DND-41 (cell line): ENCODE results near the gene CLSTN2.

Source experiments
- ATAC-seq: fragments of 200-7000 bp; cut with Tn5 transposase; 3 replicates; pipeline ENCODE4 v1.9.1; 2021; ENCODE audit warnings: low read depth; ENCODE audit not compliant: insufficient read depth
- DNase-seq: peaks from one replicate; pipeline ENCODE4 v3.0.0-alpha.2; 2020
- H2AFZ ChIP-seq: 2 replicates; pipeline ENCODE4 v1.6.0; 2012; ENCODE audit warnings: low read depth, low read length
- H3K27ac ChIP-seq: 2 replicates; pipeline ENCODE4 v1.5.1; 2012; ENCODE audit warnings: low read length, inconsistent platforms
- H3K27me3 ChIP-seq: fragments of 200-600 bp; sonication (generic); 2 replicates; pipeline ENCODE4 v1.6.0; 2012; ENCODE audit warnings: low read length, mild to moderate bottlenecking, inconsistent platforms; ENCODE audit not compliant: insufficient read depth, poor library complexity
- H3K36me3 ChIP-seq: 2 replicates; pipeline ENCODE4 v1.5.1; 2012; ENCODE audit warnings: low read length, inconsistent platforms; ENCODE audit not compliant: insufficient read depth
- H3K4me1 ChIP-seq: 2 replicates; pipeline ENCODE4 v1.5.1; 2012; ENCODE audit warnings: mild to moderate bottlenecking, low read length; ENCODE audit not compliant: insufficient read depth
- H3K4me2 ChIP-seq: 2 replicates; pipeline ENCODE4 v1.6.0; 2012; ENCODE audit warnings: mild to moderate bottlenecking, moderate library complexity, low read length, inconsistent platforms; ENCODE audit not compliant: insufficient read depth
- H3K4me3 ChIP-seq, 2 experiments: fragments of 200-600 bp in 1 of 2; shearing (Covaris generic) in 1 of 2; 2 replicates each; pipeline ENCODE4 v1.5.1; 2012 to 2016; ENCODE audit warnings: inconsistent platforms in 2 of 2, low read length in 2 of 2, mild to moderate bottlenecking in 2 of 2, low read depth in 1 of 2, moderate library complexity in 1 of 2
- H3K79me2 ChIP-seq: 2 replicates; pipeline ENCODE4 v1.6.0; 2012; ENCODE audit warnings: low read length, inconsistent platforms; ENCODE audit not compliant: insufficient read depth
- H3K9ac ChIP-seq: 2 replicates; pipeline ENCODE4 v1.6.0; 2012; ENCODE audit warnings: low read depth, mild to moderate bottlenecking, inconsistent platforms, low read length, moderate library complexity
- H3K9me3 ChIP-seq: 2 replicates; pipeline ENCODE4 v1.5.1; 2012; ENCODE audit warnings: low read length, moderate library complexity, mild to moderate bottlenecking, inconsistent platforms; ENCODE audit not compliant: insufficient read depth, severe bottlenecking
- H4K20me1 ChIP-seq: 2 replicates; pipeline ENCODE4 v1.6.0; 2012; ENCODE audit warnings: low read length; ENCODE audit not compliant: insufficient read depth
- CTCF ChIP-seq: IDR thresholded peaks from 2 replicates; pipeline ENCODE4 v1.5.1; 2012; ENCODE audit warnings: borderline replicate concordance, low read length, moderate library complexity, mild to moderate bottlenecking; ENCODE audit not compliant: poor library complexity, severe bottlenecking; ENCODE audit errors: extremely low read depth
- EZH2 ChIP-seq: IDR thresholded peaks from 3 replicates; pipeline ENCODE4 v1.6.1; 2012; ENCODE audit warnings: borderline replicate concordance, low read depth, mild to moderate bottlenecking, moderate library complexity, low read length, inconsistent platforms; ENCODE audit not compliant: severe bottlenecking

Gene CLSTN2

GRCh38 chr3:140570602-140571001 lies 635.6 kb downstream of the CLSTN2 start:
- ATAC-seq, result no peak
- H3K9ac ChIP-seq, result no peak overlapping the region
- no peak overlapping the region for H3K4me3 ChIP-seq
- no peaks in the 10 kb centered on the region for H3K4me1 ChIP-seq
- peaks cover 7% of the 10 kb centered on the region for H3K27me3 ChIP-seq
- TF ChIP-seq EZH2 (no peak), CTCF (no peak)
- no peak overlapping the region for H3K27ac ChIP-seq
- no peak overlapping the region for H3K4me2 ChIP-seq
- no peaks in the 10 kb centered on the region for H3K36me3 ChIP-seq
- DNase-seq, result no peak
- H3K9me3 ChIP-seq, result no peaks in the 10 kb centered on the region
- H3K79me2 ChIP-seq, result no peaks in the 10 kb centered on the region
- H2AFZ ChIP-seq, result no peak overlapping the region
- no peaks in the 10 kb centered on the region; the same call in 1 of the 2 replicates for H4K20me1 ChIP-seq

GRCh38 chr3:140571836-140572235 lies 636.9 kb downstream of the CLSTN2 start:
- H4K20me1 ChIP-seq, result no peaks in the 10 kb centered on the region; the same call in 1 of the 2 replicates
- no peaks in the 10 kb centered on the region for H3K36me3 ChIP-seq
- H3K27me3 ChIP-seq, result peaks cover 7% of the 10 kb centered on the region
- no peak overlapping the region for H3K4me3 ChIP-seq
- no peak for ATAC-seq
- H3K4me1 ChIP-seq, result no peaks in the 10 kb centered on the region
- DNase-seq, result no peak
- H3K9ac ChIP-seq, result no peak overlapping the region
- TF ChIP-seq CTCF (no peak), EZH2 (no peak)
- no peak overlapping the region for H3K4me2 ChIP-seq
- no peaks in the 10 kb centered on the region for H3K9me3 ChIP-seq
- no peak overlapping the region for H3K27ac ChIP-seq
- H3K79me2 ChIP-seq, result no peaks in the 10 kb centered on the region
- no peak overlapping the region for H2AFZ ChIP-seq

GRCh38 chr3:140572334-140572733 lies 637.3 kb downstream of the CLSTN2 start:
- Histone ChIP-seq H2AFZ (no peak overlapping the region), H3K79me2 (no peaks in the 10 kb centered on the region), H3K9me3 (no peaks in the 10 kb centered on the region), H4K20me1 (no peaks in the 10 kb centered on the region; the same call in 1 of the 2 replicates), H3K4me3 (no peak overlapping the region), H3K27me3 (peaks cover 7% of the 10 kb centered on the region), H3K27ac (no peak overlapping the region), H3K36me3 (no peaks in the 10 kb centered on the region), H3K4me2 (no peak overlapping the region), H3K4me1 (no peaks in the 10 kb centered on the region), H3K9ac (no peak overlapping the region)
- ATAC-seq (no peak), DNase-seq (no peak)
- TF ChIP-seq EZH2, result no peak
- no peak for TF ChIP-seq CTCF

- ATAC-seq, result no peak
Observed at GRCh38 chr3:140573011-140573410, 638.0 kb downstream of the CLSTN2 start.

More at GRCh38 chr3:140573011-140573410, 638.0 kb downstream of the CLSTN2 start:
- Histone ChIP-seq H3K9me3 (no peaks in the 10 kb centered on the region), H3K4me2 (no peak overlapping the region), H3K36me3 (no peaks in the 10 kb centered on the region), H3K27ac (no peak overlapping the region), H2AFZ (no peak overlapping the region), H3K79me2 (no peaks in the 10 kb centered on the region), H3K27me3 (peaks cover 7% of the 10 kb centered on the region), H4K20me1 (no peaks in the 10 kb centered on the region; the same call in 1 of the 2 replicates), H3K4me3 (no peak overlapping the region), H3K4me1 (no peaks in the 10 kb centered on the region), H3K9ac (no peak overlapping the region)
- no peak for DNase-seq
- no peak for TF ChIP-seq CTCF
- no peak for TF ChIP-seq EZH2
